Activated T-helper 1 cell treated with anti-CD3 and anti-CD28 coated beads, Interleukin-12 subunit alpha, Interleukin-12 subunit beta, Interleukin-2, Interleukin-4 antibody, amounts not matched to agents 30 ng/mL and 10 ng/mL and 1 ng/mL, durations not matched to agents 14 hours and 24 hours and 36 hours (primary cell): ENCODE results near the gene VIPR2. TPM values are rescaled to one million over a fixed set of nuclear protein-coding genes. Genes with fewer than 3 reads are reported as not detected.
"Not testable (repeated sequence)": the region's sequence is repeated elsewhere in the genome, so short reads cannot be mapped to it uniquely, and the experiment has no call there.

ENCODE experiments used
- DNase-seq: peaks from one replicate; pipeline ENCODE4 v3.0.0; 2021; ENCODE audit warnings: low spot score
- H3K27ac Mint-ChIP-seq: one replicate; pipeline ENCODE4 v1.8.0; 2021; ENCODE audit warnings: mild to moderate bottlenecking, mixed read lengths
- H3K27me3 Mint-ChIP-seq: one replicate; pipeline ENCODE4 v1.8.0; 2022; ENCODE audit warnings: mild to moderate bottlenecking, moderate library complexity, mixed read lengths; ENCODE audit not compliant: insufficient read depth
- H3K36me3 Mint-ChIP-seq: one replicate; pipeline ENCODE4 v1.8.0; 2021; ENCODE audit warnings: low read depth, mixed read lengths
- H3K4me1 Mint-ChIP-seq: one replicate; pipeline ENCODE4 v1.8.0; 2021; ENCODE audit warnings: low read depth, mixed read lengths
- H3K4me3 Mint-ChIP-seq: one replicate; pipeline ENCODE4 v1.8.0; 2021; ENCODE audit warnings: mild to moderate bottlenecking, moderate library complexity, mixed read lengths
- H3K9me3 Mint-ChIP-seq: one replicate; pipeline ENCODE4 v1.8.0; 2021; ENCODE audit warnings: mixed read lengths
- intact Hi-C: fragments of 100-400 bp; cut with micrococcal nuclease; formaldehyde crosslinking; loops from one replicate; pipeline ENCODE4 v1.15.1; 2024
- total RNA-seq: library from RNA; stranded (reverse); gene quantifications from 2 replicates; pipeline ENCODE4 v1.2.3, GENCODE V29; 2022

Gene VIPR2
- total RNA-seq, 1 donor from 2014 or later = 0.70 TPM

DNA sequence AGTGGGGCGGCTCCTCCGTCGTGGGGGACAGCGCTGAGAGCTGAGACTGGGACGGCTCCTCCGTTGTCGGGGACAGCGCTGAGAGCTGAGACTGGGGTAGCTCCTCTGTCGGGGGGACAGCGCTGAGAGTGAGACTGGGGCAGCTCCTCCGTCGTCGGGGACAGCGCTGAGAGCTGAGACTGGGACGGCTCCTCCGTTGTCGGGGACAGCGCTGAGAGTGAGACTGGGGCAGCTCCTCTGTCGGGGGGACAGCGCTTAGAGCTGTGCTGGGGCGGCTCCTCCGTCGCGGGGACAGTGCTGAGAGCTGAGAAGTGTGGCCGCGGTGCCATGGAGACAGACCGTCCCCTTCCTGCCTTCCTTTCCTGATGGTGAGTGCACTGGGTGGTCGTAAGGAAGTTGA, 151.9 kb downstream of the VIPR2 start:
- peaks cover 4% of the 10 kb centered on the region for H3K4me1 Mint-ChIP-seq
- intact Hi-C loops = no loop called here
- H3K36me3 Mint-ChIP-seq = no peaks in the 10 kb centered on the region
- H3K4me3 Mint-ChIP-seq = no peak overlapping the region
- H3K27ac Mint-ChIP-seq = no peak overlapping the region
- no peak for DNase-seq
- peaks cover 9% of the 10 kb centered on the region for H3K9me3 Mint-ChIP-seq
- peaks cover 24% of the 10 kb centered on the region for H3K27me3 Mint-ChIP-seq

- Mint-ChIP-seq H3K27me3 (peaks cover 24% of the 10 kb centered on the region), H3K4me3 (no peak overlapping the region), H3K9me3 (peaks cover 9% of the 10 kb centered on the region), H3K36me3 (no peaks in the 10 kb centered on the region), H3K4me1 (peaks cover 4% of the 10 kb centered on the region), H3K27ac (no peak overlapping the region)
- no peak for DNase-seq
- intact Hi-C loops = no loop called here
Observed at GRCh38 chr7:158991824-158992621, 152.6 kb downstream of the VIPR2 start.

DNA sequence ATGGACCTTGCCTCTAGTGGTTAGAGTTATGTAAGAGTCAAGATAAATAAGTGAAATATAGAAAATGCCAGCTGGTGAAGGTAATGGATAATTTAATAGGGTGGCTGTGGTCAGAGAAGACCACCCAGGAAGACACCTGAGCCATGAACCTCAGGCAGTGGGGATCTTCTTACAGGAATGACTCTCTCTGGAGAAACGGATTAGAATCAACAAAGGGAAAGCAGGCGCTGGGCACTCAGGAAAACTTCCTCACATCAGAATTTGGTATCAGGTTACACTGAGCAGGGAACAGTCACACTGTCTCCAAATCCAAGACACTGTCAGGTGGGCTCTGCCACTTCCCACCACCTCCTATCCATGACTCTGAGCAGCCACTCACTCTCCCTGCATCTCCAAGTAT, 155.7 kb downstream of the VIPR2 start:
- Mint-ChIP-seq H3K27me3 (peaks cover 17% of the 10 kb centered on the region), H3K27ac (no peak overlapping the region), H3K36me3 (peaks cover 4% of the 10 kb centered on the region), H3K4me1 (peaks cover 4% of the 10 kb centered on the region), H3K9me3 (peaks cover 8% of the 10 kb centered on the region), H3K4me3 (no peak overlapping the region)
- intact Hi-C loops = no loop called here
- no peak for DNase-seq

DNA sequence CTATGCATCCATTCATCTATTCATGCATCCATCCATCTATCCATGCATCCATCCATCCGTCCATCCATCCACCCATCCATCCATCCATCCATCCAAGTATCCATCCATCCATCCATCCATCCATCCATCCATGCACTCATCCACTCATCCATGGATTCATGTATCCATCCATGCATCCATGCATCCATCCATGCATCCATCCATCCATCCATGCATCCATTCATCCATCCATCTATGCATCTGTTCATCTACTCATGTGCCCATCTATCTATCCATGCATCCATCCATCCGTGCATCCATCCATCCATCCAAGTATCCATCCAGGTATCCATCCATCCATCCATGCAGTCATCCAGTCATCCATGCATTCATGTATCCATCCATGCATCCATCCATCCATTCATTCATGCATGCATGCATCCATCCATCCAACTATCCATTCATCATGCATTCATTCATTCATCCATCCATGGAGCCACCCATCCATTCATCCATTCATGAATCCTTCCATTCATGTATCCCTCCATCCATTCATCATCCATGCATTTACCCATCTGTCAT, 156.3 kb downstream of the VIPR2 start:
- Mint-ChIP-seq H3K9me3 (peaks cover 10% of the 10 kb centered on the region), H3K27me3 (peaks cover 15% of the 10 kb centered on the region), H3K36me3 (peaks cover 4% of the 10 kb centered on the region), H3K27ac (no peak overlapping the region), H3K4me1 (peaks cover 4% of the 10 kb centered on the region), H3K4me3 (no peak overlapping the region)
- DNase-seq = no peak
- intact Hi-C loops = no loop called here

DNA sequence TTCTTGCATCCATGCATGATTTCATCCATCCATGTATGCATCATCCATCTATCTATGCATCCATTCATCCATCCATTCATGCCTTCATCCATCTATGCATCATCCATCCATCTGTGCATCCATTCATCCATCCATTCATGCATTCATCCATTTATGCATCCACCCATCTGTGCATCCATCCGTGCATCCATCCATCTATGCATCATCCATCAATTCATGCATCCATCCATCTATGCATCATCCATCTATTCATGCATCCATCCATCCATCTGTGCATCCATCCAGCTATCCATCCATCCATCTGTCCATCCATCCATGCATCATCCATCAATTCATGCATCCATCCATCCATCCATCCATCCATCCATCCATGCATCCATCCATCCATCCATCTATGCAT, 157.0 kb downstream of the VIPR2 start:
- Mint-ChIP-seq H3K4me1 (no peaks in the 10 kb centered on the region), H3K4me3 (no peak overlapping the region)
- no peak for DNase-seq

GRCh38 chr7:158985583-158985982, 159.1 kb downstream of the VIPR2 start:
- no peak for DNase-seq
- H3K27me3 Mint-ChIP-seq = peaks cover 8% of the 10 kb centered on the region
- peaks cover 28% of the 10 kb centered on the region for H3K9me3 Mint-ChIP-seq
- intact Hi-C loops = no loop called here
- no peaks in the 10 kb centered on the region for H3K4me1 Mint-ChIP-seq
- no peak overlapping the region for H3K27ac Mint-ChIP-seq
- H3K4me3 Mint-ChIP-seq = no peak overlapping the region
- H3K36me3 Mint-ChIP-seq = peaks cover 4% of the 10 kb centered on the region

More for the DNA sequence above, 157.0 kb downstream of the VIPR2 start:
- Mint-ChIP-seq H3K9me3 (peaks cover 17% of the 10 kb centered on the region), H3K36me3 (peaks cover 4% of the 10 kb centered on the region), H3K27me3 (peaks cover 9% of the 10 kb centered on the region), H3K27ac (no peak overlapping the region)
- intact Hi-C loops = no loop called here

DNA sequence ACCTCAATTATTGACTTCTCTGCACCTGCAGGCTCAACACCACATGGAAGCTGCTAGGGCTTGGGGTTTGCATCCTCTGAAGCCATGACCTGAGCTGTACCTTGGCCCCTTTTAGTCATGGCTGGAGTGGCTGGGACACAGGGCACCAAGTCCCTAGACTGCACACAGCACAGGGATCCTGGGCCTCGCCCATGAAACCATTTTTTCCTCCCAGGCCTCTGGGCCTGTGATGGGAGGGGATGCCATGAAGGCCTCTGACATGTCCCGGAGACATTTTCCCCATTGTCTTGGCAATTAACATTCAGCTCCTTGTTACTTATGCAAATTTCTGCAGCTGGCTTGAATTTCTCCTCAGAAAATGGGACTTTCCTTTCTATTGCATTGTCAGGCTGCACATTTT, 160.7 kb downstream of the VIPR2 start:
- H3K4me3 Mint-ChIP-seq, H3K4me1 Mint-ChIP-seq, H3K27me3 Mint-ChIP-seq, H3K27ac Mint-ChIP-seq, intact Hi-C loops, DNase-seq, H3K36me3 Mint-ChIP-seq: not testable (repeated sequence)
- H3K9me3 Mint-ChIP-seq = peaks cover 40% of the 10 kb centered on the region

DNA sequence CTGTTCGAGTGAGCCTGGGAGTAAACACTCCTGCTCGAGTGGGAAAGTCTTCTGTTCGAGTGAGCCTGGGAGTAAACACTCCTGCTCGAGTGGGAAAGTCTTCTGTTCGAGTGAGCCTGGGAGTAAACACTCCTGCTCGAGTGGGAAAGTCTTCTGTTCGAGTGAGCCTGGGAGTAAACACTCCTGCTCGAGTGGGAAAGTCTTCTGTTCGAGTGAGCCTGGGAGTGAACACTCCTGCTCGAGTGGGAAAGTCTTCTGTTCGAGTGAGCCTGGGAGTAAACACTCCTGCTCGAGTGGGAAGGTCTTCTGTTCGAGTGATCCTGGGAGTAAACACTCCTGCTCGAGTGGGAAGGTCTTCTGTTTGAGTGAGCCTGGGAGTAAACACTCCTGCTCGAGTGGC, 162.6 kb downstream of the VIPR2 start:
- H3K4me3 Mint-ChIP-seq, H3K4me1 Mint-ChIP-seq, H3K27ac Mint-ChIP-seq, DNase-seq, H3K36me3 Mint-ChIP-seq, intact Hi-C loops, H3K27me3 Mint-ChIP-seq: not testable (repeated sequence)
- H3K9me3 Mint-ChIP-seq = peaks cover 40% of the 10 kb centered on the region

DNA sequence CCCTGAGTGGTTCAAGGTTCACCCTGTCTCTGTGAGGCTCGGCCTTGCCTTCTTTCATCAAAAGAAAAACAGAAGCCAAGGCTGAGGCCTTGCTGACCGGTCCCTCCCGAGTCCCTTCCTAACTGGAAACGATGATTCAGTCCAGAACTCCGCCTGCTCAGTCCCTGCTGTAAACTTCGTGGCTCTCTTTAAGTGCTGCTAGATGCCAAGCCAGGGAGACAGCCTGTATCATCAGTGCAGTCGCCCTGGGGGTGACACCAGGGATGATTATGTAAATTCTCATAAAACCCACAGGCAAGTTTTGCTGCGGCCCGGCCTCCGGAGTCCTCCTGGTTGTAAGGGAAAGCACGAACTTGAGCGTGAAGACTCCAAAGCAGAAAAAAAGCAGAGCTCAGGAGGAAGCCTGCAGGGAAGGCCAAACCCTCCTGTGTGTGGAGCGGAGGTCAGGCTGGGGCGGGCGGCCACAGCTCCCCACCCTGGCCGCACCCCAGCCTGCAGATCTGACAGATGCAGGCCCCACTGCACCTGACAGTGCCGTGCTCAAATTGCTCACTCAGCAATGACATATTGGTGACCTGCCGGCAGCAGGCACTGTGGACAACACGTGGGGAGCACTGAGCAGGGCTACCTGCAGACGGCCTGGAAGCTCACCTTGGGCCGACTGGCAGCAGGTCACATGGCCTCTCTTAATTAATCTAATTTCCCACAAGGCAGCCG, 164.9 kb downstream of the VIPR2 start:
- Mint-ChIP-seq H3K4me3 (no peak overlapping the region), H3K27me3 (no peaks in the 10 kb centered on the region), H3K27ac (no peak overlapping the region), H3K9me3 (peaks cover 40% of the 10 kb centered on the region), H3K36me3 (peaks cover 6% of the 10 kb centered on the region), H3K4me1 (peaks cover 20% of the 10 kb centered on the region)
- no peak for DNase-seq
- intact Hi-C loops = loop anchor here (10.0 kb wide), 1 partner anchor 585 kb away; no protein-coding TSS in a partner anchor

DNA sequence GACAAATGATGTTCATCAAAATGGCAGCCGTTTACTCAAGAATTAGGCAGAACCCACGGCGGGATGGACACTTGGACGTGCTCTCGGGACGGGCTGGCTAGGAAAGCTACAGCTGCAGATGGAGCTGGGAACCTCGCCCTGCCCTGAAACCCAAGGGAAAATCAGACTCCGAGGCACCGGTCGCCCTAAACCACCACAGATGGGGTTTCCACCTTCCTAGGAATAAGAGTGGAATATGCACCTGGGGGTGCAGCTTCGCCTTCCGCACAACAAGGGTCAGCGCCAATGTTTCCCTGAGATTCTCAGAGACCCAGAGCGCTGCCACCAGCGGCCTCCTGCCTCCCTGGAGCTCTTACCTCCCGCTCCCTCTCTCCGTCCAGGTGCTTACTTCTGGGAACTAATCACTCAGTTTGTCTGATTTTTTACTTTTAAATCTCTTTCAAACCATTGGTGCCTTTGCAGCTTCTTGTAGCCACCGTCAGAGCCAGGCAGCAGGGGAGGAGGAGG, 165.6 kb downstream of the VIPR2 start:
- Mint-ChIP-seq H3K27ac (peak overlapping the region; percentile 34), H3K4me1 (peaks cover 20% of the 10 kb centered on the region), H3K4me3 (no peak overlapping the region), H3K27me3 (no peaks in the 10 kb centered on the region), H3K36me3 (peaks cover 2% of the 10 kb centered on the region), H3K9me3 (peaks cover 32% of the 10 kb centered on the region)
- DNase-seq = no peak
- intact Hi-C loops = loop anchor here (10.0 kb wide), 1 partner anchor 584 kb away; no protein-coding TSS in a partner anchor
